Measurements from ENCODE around the gene ZNF48. TPM values are rescaled to one million over a fixed set of nuclear protein-coding genes. Genes with fewer than 3 reads are reported as not detected.

ZNF48 gene
- polyA plus RNA-seq, 1 donor (not counting 4 experiments of a cell fraction or from before 2014, with no cell fraction given) = 4.3 TPM

GRCh38 chr16:30352488-30353401, 42.5 kb upstream of the ZNF48 start:
- Histone ChIP-seq H3K79me2 (ENCODE audit: control insufficient read depth, insufficient read depth, low read length) (peaks cover 30% of the 10 kb centered on the region), H3K27me3 (ENCODE audit: control insufficient read depth, extremely low read depth, insufficient read depth, low read length) (no peaks in the 10 kb centered on the region), H3K9me3 (ENCODE audit: control insufficient read depth, low read depth, low read length) (no peaks in the 10 kb centered on the region), H4K20me1 (ENCODE audit: control insufficient read depth, extremely low read depth, insufficient read depth, low read length) (no peaks in the 10 kb centered on the region), H3K27ac (ENCODE audit: control insufficient read depth, insufficient read depth, low read length) (no peak overlapping the region), H3K4me2 (ENCODE audit: control insufficient read depth, extremely low read depth, insufficient read depth, low read depth, low read length) (no peak overlapping the region), H2AFZ (ENCODE audit: control insufficient read depth, low read length) (no peak overlapping the region), H3K9ac (ENCODE audit: control insufficient read depth, extremely low read depth, insufficient read depth, low read length) (no peak overlapping the region), H3K4me3 (ENCODE audit: control insufficient read depth in 2 of 3, extremely low read depth in 1 of 3, insufficient read depth in 2 of 3, low read depth in 1 of 3, low read length in 3 of 3) (no peak overlapping the region), H3K9me1 (ENCODE audit: control insufficient read depth, extremely low read depth, insufficient read depth, low read length) (no peaks in the 10 kb centered on the region), H3K36me3 (ENCODE audit: control insufficient read depth in 2 of 2, extremely low read depth in 1 of 2, insufficient read depth in 2 of 2, low read length in 2 of 2) (peaks cover 31 to 38% of the 10 kb centered on the region in 2 experiments), H3K4me1 (ENCODE audit: control insufficient read depth, extremely low read depth, insufficient read depth, low read length) (peaks cover 16% of the 10 kb centered on the region)
- dilution Hi-C loops (cut with MboI; ENCODE audit: extremely low pct_ligation_motif_present, low sequenced_read_pairs) = no loop called here
- no peak for FAIRE-seq
- DNase-seq (ENCODE audit: low read depth, low spot score) = no peak
- TF ChIP-seq EZH2 (IDR thresholded peaks at IDR 0.05; ENCODE audit: low read length) (no peak), CTCF (optimal IDR thresholded peaks at IDR 0.05 in 1 of 3, IDR thresholded peaks at IDR 0.05 in 1 of 3, conservative IDR thresholded peaks at IDR 0.05 in 1 of 3; ENCODE audit: extremely low read depth in 1 of 3, insufficient read depth in 2 of 3, low read length in 3 of 3) (peak in 1 of 3 experiments; percentile 9)

- Histone ChIP-seq H3K9me3 (ENCODE audit: control insufficient read depth, low read depth, low read length) (no peaks in the 10 kb centered on the region), H3K9ac (ENCODE audit: control insufficient read depth, extremely low read depth, insufficient read depth, low read length) (peak overlapping the region; percentile 95), H3K4me1 (ENCODE audit: control insufficient read depth, extremely low read depth, insufficient read depth, low read length) (peaks cover 16% of the 10 kb centered on the region), H3K27me3 (ENCODE audit: control insufficient read depth, extremely low read depth, insufficient read depth, low read length) (no peaks in the 10 kb centered on the region), H3K27ac (ENCODE audit: control insufficient read depth, insufficient read depth, low read length) (no peak overlapping the region), H3K79me2 (ENCODE audit: control insufficient read depth, insufficient read depth, low read length) (peaks cover 30% of the 10 kb centered on the region), H3K36me3 (ENCODE audit: control insufficient read depth in 2 of 2, extremely low read depth in 1 of 2, insufficient read depth in 2 of 2, low read length in 2 of 2) (peaks cover 35 to 45% of the 10 kb centered on the region in 2 experiments), H3K9me1 (ENCODE audit: control insufficient read depth, extremely low read depth, insufficient read depth, low read length) (no peaks in the 10 kb centered on the region), H4K20me1 (ENCODE audit: control insufficient read depth, extremely low read depth, insufficient read depth, low read length) (no peaks in the 10 kb centered on the region), H3K4me3 (ENCODE audit: control insufficient read depth in 2 of 3, extremely low read depth in 1 of 3, insufficient read depth in 2 of 3, low read depth in 1 of 3, low read length in 3 of 3) (peak overlapping the region; percentile 95 to 100 (median 99)), H3K4me2 (ENCODE audit: control insufficient read depth, extremely low read depth, insufficient read depth, low read depth, low read length) (peak overlapping the region; percentile 92), H2AFZ (ENCODE audit: control insufficient read depth, low read length) (no peak overlapping the region)
- DNase-seq (ENCODE audit: low read depth, low spot score) = no peak
- no peak for TF ChIP-seq EZH2 (IDR thresholded peaks at IDR 0.05; ENCODE audit: low read length)
- no peak for TF ChIP-seq CTCF (optimal IDR thresholded peaks at IDR 0.05 in 1 of 3, IDR thresholded peaks at IDR 0.05 in 1 of 3, conservative IDR thresholded peaks at IDR 0.05 in 1 of 3; ENCODE audit: extremely low read depth in 1 of 3, insufficient read depth in 2 of 3, low read length in 3 of 3)
- dilution Hi-C loops (cut with MboI; ENCODE audit: extremely low pct_ligation_motif_present, low sequenced_read_pairs) = no loop called here
- FAIRE-seq = no peak
These were observed 41.6 kb upstream of the ZNF48 start for GRCh38 chr16:30353438-30354129.
